Stimulated activated CD4-positive, alpha-beta T cell treated with anti-CD3 and anti-CD28 coated beads, Interleukin-12 subunit alpha, Interleukin-12 subunit beta, amount 100 ng/mL, for 24 hours (primary cell): ENCODE data around the gene CDC42BPG.

ENCODE experiments used
- DNase-seq, 2 experiments: peaks; one replicate each; pipeline ENCODE4 v3.0.0-alpha.2; 2020; ENCODE audit warnings: low read depth in 2 of 2

CDC42BPG gene

DNA sequence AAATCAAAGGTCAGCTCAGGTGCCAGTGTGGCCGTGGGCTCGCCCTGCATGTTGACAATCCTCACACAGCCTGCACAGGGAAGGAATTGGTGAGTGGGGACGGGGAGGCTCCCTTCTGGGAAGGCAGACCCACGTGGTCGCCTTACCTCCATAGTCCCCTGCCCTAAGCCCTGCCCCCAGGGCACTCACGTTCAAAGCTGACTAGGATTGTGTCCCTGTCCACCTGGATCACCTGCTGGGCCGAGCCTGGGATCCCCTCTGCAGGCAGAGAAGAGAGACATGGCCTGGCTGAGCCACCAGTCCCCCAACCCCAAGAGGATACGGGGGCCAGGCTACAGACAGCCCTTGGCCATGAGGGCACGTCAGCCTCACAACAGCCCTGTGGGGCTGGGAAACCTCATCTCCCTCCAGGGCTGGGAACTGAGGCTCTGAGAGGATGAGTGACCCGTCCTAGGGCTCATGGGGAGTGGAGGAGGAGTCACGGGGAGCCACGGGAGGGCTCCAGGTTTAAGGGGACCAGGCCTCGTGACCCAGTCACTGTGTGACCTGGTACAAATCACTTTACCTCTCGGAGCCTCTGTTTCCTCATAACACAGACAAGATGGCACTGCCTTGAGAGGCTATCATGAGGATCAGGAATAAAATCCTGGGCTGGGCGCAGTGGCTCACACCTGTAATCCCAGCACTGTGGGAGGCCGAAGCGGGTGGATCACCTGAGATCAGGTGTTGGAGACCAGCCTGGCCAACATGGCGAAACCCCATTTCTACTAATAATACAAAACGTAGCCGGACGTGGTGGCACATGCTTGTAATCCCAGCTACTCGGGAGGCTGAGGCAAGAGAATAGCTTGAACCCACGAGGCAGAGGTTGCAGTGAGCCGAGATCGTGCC is 54.0 kb downstream of the CDC42BPG start:
- DNase-seq, result no peak

DNA sequence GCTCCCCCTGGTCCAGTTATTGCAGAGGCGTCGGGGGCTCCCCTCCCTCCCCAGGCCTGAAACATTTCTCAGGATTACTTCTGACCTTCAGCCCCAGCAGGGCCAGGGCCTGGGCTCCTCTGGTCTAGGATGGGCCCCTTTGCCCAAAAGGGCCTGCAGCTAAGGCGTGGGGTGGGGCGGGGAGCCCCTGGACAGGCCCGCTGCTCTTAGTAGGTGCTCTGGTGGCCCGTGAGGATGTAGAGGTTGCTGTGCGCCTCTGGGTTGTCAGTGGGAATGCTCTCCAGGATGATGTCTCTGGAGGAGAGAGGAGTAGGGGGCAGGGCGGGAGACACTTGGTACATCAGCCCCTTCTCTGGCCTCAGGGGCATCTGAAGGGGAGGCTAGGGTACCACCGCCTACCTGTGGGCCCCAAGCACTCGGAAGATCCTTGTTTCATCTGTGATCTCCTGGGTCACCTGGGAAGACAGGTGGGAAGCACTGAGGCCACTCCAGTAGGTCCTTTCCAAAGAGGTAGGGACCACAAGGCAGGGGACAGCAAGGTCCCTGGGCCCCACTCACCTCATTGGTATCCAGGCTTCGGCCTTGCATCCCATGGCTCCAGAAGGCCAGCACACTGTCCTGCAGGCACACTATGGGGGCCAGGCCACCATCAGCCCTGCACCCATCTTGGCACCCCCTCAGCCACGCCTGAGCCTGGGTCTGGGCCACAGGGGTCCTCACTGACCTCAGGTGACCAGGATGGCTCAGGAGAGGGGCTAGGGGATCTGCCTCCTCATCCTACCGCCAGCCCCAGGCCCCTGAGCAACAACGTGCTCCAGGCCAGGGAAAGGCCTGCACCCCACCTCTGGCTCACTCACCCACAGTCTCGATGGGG is 54.9 kb downstream of the CDC42BPG start:
- DNase-seq, result no peak

DNA sequence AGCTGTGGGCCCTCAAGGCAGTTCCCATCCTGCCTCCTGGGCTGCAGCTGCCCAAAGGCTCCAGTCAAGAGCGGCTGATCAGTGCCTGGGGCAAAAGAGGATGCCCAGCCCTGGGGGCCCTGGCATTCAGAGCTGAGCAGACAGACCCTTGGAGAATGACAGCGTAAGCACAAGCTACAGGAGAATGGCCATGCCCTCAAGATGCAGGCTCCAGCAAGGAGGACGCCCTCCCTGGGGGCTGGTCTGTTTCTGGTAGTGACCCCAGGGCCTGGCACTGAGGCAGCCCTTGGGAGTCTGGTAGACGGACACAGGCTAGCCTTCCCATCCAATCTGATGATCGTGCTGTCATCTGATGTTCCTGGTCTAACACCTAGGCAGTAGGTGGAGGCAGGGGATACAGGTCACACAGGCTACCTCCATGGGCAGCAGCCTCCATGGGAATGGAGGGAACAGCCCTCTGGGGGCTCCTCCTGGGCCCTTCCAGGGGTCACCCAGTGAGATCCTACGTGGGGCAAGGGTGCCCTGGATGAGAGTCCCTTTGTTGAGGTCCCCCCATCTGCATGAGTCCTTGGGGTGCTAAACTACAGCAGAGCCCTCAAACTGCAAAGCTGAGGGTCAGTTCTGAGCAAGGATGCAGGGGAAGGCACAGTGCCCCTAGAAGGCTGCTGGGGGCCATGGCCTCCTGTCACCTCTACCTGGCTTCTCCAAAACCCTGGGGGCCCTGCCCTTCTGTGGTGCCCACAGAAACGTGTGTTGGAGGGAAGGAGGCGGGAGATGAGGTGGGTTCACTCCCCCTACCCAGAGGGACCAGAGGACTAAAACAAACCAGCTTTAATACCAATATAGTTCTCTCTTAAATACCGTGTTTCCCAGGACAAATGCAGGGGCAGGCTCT is 55.9 kb downstream of the CDC42BPG start:
- DNase-seq, result no peak

DNA sequence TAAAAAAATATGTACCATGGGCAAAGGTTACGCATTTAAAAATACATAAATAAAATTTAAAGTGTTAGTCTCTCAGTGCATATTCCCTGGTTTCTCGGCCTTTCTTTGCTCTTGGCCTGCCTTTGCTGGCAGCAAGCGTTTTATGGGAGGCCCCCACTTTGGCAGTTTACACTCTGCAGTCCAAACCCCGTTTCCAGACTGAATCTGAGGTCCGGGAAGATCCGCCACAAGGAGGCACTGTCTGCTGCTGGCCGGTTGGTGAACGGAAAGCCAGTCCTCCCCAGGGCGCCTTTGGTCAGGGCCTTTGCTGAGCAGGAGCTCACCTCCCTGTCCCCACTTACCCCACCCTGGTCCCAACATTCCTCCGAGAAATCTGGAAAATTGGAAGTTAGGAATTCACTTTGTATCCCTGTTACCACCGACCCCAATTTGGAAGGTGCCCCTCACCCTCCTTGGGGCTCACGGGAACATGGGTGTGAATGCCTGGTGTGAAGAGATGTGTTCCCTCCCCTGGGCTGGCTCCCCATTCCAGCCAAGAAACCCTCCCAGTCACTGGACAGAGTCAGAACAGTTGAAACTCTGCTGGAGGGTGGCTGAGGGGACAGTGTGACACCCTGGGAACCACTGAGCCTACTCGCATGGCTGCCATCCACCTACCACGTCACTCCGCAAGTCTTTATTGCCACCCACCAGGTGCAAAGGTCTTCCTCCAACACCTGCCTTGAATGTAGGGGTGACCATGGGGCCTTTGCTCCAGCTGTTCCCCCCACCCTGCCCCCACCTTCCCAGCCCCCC is 56.7 kb downstream of the CDC42BPG start:
- DNase-seq, result peak in 1 of 2 experiments; percentile 51

DNA sequence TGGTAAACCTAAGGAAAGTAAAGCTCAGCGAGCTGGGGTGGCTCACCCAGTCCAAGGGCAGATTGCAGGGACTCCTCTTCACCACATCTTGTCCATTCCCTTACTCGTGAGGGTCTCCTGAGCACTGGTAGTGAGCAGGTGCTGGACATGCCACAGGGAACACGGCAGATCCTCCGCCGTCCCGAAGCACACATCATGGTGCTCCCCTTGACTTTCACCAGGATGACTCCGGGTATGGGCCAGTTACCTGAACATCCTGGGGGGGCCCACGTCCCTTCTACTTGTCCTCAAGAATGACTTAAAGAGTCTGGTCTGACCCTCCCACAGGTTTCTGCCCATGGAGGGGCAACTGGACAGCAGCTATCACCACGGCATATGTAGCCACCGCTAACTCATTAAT is 58.1 kb downstream of the CDC42BPG start:
- DNase-seq, result no peak

DNA sequence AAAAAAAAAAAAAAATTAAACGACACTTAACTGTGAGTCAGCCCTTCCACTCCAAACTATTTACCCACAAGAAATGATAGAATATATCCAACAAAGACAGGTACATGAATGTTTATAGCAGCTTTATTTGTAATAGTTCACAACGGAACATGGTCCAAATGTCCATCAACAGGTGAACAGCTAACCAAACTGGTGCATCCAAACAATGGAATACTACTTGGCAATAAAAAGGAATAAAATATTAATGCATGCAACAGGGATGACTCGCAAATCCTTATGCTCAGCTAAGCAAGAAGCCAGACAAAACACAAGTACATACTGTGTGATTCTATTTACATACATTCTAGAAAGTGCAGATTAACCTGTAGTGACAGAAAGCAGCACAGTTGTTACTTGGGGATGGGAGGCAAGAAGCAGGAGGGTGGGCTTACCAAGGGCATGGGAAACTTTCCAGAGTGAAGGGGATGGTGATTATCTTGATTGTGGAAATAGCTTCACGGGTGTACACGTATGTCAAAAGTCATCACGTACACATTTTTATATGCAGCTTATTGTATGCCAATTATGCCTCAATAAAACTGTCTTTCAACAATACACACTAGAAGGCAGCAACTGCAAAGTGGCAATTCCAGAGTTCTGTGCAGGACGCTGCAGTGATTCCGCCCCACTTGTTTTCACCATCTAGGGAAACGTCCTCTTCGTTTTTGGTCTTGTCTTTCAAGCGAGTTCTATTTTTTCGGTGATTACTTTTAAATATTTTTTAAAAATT is 59.5 kb downstream of the CDC42BPG start:
- no peak for DNase-seq

DNA sequence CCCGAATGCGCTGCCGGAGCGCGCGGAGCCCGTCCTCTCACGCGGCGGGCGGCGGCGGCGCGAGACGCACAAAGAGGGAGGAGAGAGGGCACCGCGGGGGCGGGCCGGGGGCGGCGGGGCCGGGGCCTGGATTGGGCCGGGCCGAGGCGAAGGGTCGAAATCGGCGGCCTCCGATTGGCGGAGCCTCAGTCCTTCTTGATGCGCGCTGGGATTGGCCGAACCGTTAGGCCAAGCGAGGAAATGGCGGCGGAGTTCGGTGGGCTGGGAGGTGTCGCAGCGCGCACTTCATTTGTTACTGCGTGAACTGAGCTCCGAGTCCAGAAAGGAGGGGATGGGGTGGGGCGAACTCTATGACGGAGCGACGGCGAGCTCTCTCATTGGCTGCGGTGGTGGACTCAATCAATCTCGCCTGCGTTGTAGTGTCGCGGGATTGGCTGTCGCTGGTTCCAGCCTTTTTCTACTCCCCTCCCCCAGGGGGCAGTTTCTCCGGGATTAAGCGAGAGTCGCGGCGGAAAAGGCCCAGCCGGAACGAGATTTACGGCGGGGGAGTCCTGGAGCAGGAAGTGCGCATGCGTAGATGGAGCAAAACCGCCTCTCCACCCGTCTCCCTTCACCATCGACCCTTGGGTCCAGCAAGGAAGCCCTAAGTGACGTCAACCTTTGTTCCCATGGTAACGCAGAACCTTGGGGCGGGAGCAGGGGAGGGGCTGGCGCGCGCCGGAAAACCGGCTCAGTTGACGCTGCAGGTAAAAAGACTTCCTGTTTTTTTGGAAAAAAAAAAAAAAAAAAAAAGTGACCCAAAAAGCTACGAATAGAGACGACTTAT is 65.8 kb downstream of the CDC42BPG start, which contains the start of gene SF1:
Gene SF1 (minus strand): TSS at position 70 of the 826 bp plus-strand sequence. CDS start 150 bp downstream, outside the sequence.
- DNase-seq, result peak; percentile 98

DNA sequence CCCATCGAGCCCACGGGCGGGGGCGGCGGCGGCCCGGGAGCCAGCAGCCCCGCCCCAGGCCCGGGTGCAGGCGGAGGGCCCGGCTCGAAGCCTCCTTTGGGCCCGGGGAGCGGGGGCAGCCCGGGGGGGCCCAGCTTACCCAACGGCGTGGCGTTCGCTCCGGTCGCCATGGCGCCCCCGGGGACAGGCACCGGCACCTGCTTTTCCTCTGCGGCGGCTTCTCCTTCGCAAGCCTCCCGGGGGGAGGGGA is 66.3 kb downstream of the CDC42BPG start:
- DNase-seq, result no peak

DNA sequence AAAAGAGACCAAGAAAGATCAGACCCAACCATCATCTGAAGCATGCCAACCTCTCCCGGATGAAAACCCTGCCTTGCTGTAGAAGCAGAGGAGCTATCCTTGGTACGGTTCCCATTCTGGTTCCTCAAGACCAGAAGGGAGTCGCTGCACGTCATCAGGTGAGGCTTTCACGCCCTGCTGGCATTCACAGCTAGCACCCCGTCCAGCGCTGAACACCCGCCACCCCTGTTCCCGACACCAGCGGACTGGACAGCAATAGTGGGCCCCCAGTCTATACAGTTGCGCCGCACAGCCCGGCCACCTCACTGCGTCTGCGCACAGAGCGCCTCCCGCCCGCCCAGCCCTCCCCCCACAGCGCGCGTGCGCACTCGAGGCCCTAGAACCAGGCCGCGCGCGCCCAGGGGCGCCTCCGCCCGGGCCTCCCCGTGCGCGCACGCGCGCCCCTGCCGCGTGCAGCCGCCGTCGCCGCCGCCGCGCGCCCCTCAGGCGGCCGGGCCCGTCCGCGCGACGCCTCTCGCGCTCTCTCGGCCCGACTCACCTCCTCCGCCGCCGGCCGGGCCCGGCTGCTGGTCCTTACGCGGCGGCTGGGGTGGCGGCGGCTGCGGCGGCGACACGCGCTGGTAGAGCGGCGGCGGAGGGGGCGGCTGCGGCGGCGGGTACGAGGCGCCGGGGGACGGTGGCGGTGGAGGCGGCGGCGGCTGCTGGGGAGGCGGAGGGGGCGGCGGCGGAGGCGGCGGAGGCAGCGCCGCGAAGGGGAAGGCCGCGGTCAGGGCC is 66.8 kb downstream of the CDC42BPG start:
- DNase-seq, result peak; percentile 62 to 66

DNA sequence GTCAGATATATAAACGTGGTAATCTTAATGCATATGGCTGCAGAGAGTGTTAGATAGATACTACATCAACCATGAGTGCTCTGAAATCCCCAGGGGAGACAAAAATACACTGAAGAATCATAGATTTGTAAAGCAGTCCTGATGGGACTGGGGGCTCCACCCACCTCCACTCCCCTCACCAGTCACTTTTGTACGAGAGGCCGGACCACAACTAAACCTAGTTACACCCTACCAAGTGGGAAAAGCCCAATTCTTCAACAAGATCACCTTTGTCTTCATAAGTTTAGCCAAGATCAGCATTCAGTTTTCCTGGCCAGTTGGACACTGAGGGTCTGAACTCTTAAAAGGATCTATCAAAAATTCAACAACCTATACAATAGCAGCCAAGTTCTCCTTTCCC is 67.6 kb downstream of the CDC42BPG start:
- DNase-seq, result no peak

DNA sequence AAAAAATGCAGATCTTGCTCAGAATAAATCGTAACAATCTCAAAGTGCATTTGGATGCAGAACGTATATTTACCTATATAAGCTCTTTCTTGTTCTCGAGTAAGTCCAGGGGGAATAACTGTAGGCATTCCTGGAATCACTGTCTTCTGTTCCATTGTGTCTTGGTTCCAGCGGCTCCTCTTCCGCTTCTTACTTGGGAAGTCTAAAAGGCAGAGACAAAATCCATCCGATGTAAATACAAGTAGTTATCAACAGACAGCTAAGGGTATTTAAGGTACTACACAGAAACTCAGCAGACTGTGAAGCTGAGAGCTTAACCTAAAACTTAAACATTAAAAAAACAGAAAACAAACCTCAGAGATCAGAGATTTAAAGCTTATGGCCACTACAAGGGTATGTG is 68.0 kb downstream of the CDC42BPG start:
- DNase-seq, result no peak

DNA sequence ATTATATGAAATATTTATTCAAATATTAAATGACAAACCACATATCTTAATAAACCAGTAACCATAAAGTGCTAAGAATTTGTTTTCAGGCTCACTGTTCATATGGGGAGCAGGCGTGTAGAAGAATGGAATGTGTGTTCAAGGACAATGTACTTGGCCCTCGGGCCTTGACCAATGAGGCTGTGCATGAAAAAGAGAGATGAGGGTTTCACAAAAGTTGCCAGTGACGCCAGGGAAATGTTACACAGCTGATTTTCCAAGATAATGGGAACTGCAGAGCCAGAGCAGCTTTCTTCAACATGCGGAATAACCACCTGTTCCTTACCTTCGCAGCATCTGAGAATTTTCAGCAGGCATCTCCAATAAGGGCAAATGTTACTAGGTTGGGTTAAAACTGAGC is 70.3 kb downstream of the CDC42BPG start:
- no peak for DNase-seq
